DND-41 (cell line): ENCODE results near the gene ZNF746.

ENCODE experiments used
- CTCF ChIP-seq: IDR thresholded peaks from 2 replicates; pipeline ENCODE4 v1.5.1; 2012; ENCODE audit warnings: borderline replicate concordance, low read length, moderate library complexity, mild to moderate bottlenecking; ENCODE audit not compliant: poor library complexity, severe bottlenecking; ENCODE audit errors: extremely low read depth
- EZH2 ChIP-seq: IDR thresholded peaks from 3 replicates; pipeline ENCODE4 v1.6.1; 2012; ENCODE audit warnings: borderline replicate concordance, low read depth, mild to moderate bottlenecking, moderate library complexity, low read length, inconsistent platforms; ENCODE audit not compliant: severe bottlenecking

- TF ChIP-seq EZH2 (no peak), CTCF (no peak)
These were observed 792 bp downstream of the ZNF746 start for GRCh38 chr7:149496642-149497391.
